ENCODE results near the gene DPEP1.
A peak's percentile ranks its signal among the peaks of the same experiment; 100 is the strongest.

Gene DPEP1

GRCh38 chr16:89598199-89598598, 15.2 kb upstream of the DPEP1 start:
- FAIRE-seq = no peak
- no peak for DNase-seq (ENCODE audit: low spot score)

GRCh38 chr16:89599451-89599858, 14.0 kb upstream of the DPEP1 start:
- peak; percentile 34 for DNase-seq (ENCODE audit: low spot score)
- FAIRE-seq = no peak

DNA sequence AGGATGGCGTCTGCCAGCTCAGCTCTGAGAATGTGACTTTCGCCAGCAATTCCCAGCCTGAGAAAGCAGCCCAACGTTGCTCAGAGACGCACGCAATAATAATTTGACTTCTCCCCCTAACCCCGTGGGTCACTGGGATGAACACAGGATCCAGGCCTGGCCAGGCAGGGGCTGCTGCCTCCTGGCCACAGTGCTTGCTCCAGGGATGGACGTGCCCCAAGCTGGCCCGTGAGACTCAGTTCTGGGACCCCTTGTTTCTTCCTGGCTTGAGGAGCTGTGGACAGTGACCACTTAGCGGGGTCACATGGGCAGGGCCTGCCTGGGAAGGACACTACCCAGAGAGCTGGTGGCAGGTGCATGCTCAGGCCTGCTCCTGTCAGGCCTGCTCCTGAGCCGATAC, 13.5 kb upstream of the DPEP1 start:
- DNase-seq (ENCODE audit: low spot score) (no peak), FAIRE-seq (no peak)

GRCh38 chr16:89600427-89600826, 13.0 kb upstream of the DPEP1 start:
- no peak for DNase-seq (ENCODE audit: low spot score)
- no peak for FAIRE-seq

- no peak for FAIRE-seq
- DNase-seq (ENCODE audit: low spot score) = no peak
Measured at GRCh38 chr16:89600956-89601355, 12.5 kb upstream of the DPEP1 start.

GRCh38 chr16:89601906-89602272, 11.6 kb upstream of the DPEP1 start:
- no peak for DNase-seq (ENCODE audit: low spot score)
- FAIRE-seq = no peak

DNA sequence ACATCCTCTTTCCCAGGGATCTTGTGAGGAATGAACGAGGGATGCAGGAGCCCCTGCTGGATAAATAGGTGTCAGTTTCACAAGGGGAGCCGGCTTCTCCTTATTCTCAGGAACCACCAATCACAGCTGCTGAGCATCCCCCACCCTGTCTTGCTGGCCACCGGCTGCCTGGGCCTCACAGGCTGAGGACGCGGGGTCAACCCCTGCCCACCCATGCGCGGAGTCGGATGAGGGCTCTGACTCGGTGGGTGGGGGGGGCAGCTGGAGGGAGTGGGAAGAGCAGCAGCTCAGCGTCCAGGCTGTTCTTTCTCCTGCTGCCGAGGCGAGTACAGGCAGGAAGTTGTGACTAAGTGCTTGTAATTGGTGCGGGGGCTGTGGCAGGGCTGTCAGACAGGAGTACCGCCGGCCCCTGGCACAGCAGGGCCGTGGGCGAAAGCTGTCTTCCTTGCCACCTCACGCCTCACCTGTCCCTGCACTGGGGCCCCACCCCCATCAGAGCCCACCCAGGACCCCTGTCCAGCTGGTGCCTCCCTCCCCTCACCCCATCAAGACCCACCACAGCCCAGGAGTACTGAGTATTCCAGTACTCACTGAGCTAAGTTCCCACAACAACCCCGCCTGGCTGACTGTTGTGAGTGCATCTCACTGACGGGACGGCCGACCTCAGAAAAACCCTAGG, 11.0 kb upstream of the DPEP1 start:
- DNase-seq (ENCODE audit: low spot score) (peak; percentile 92), FAIRE-seq (peak; percentile 91)

GRCh38 chr16:89602952-89603590, 10.4 kb upstream of the DPEP1 start:
- DNase-seq (ENCODE audit: low spot score) (no peak), FAIRE-seq (no peak)

GRCh38 chr16:89604764-89605163, 8.7 kb upstream of the DPEP1 start:
- DNase-seq (ENCODE audit: low spot score) (no peak), FAIRE-seq (no peak)

DNA sequence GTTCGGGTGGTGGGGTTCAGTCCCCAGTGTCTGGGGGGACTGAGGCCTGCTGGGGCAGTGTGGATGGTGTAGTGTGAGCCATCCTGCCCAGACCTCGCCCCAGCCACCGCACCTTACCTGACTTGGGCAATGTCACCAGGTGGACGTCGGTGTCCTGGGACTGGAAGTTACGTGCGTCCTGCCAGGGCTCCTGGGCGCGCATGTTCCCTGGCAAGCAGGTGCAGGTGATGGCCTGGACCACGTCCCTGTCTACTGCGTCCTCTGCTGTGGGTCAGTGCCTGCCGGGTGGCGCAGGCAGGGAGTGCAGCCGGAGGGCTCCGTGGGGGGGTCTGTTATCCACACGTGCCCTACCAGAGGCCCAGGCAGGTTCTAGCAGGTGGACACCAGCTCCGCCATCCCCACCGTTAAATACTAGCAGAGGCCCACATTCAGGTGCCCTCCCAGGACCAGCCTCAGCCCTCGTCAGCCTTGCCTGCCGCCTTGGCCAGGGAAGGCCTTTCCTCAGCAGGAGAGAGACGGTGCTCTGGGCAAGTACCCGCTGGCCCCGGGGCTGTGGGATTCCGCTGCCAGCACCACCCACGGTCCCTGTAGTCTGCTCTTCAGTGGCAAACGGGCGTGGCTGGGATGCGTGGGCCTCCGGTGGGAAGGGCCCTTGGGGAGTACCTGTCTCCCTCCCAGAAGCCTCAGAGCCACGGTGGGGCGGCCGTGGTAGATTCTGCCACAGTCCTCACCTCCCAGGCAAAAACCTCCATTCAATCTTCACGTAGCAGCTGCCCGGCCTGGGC, 8.1 kb upstream of the DPEP1 start:
- FAIRE-seq (no peak), DNase-seq (ENCODE audit: low spot score) (no peak)

- DNase-seq (ENCODE audit: low spot score) (no peak), FAIRE-seq (no peak)
Measured at GRCh38 chr16:89606006-89606405, 7.4 kb upstream of the DPEP1 start.

DNA sequence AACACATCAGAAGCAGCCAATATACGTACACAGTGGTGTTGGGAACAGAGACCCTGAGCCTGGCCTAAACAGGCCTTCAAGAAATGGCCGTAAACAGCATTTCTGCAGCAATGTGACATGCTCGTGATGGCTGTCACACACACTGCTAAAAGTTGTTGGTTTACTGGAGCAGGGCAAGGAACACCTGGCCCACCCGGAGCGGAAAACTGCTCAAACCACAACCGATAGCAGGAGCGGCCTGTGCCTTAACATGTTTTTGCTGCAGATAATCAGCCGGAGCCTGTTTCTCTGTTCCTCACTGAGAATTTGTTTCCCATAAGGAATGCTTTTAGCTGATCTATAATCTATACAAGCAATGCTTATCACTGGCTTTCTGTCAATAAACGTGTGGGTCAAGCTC, 6.0 kb upstream of the DPEP1 start:
- FAIRE-seq = no peak
- no peak for DNase-seq (ENCODE audit: low spot score)

DNA sequence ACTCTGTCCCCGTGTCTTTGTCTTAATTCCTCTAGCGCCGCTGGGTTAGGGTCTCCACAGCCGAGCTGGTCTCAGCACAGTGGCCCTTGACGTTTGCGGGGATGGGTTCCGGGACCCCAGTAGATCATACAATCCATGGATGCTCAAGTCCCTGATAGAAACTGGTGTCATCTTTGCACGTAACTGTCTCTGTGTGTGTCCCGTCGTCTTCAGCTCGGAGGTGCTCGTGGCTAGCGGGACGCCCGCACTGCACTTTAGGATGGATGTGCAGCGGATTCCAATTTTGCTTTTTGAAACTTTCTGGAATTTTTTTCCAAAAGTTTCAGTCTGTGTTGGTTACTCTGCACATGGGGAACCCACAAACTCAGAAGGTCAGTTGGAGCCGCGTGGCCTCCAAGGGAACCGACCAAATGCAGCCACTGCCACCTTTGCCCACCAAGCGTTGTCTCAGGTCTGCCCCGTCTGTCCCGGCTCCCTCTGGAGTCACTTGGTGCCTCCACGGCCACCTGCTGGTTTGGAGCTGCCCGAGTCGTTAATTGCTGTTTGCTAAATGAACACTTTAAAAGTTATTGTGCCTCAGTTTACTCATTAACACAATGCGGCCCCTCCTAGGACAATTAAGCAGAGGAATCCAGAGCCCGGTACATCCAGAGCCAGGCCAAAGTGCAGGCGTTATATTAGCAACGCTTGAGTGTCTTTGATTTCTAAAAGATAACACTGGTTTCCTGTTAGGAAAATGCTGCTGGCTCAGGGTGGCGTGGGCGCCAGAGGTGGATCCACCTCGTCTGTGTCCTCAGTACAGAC, 5.3 kb upstream of the DPEP1 start:
- DNase-seq (ENCODE audit: low spot score) = no peak
- no peak for FAIRE-seq

GRCh38 chr16:89610108-89610453, 3.4 kb upstream of the DPEP1 start:
- DNase-seq (ENCODE audit: low spot score) (no peak), FAIRE-seq (no peak)

GRCh38 chr16:89612415-89613166, 851 bp upstream of the DPEP1 start:
- DNase-seq (ENCODE audit: low spot score) = no peak
- no peak for FAIRE-seq

- FAIRE-seq (no peak), DNase-seq (ENCODE audit: low spot score) (no peak)
Measured at GRCh38 chr16:89613954-89614459, 565 bp downstream of the DPEP1 start.

GRCh38 chr16:89615176-89615575, 1.7 kb downstream of the DPEP1 start:
- no peak for DNase-seq (ENCODE audit: low spot score)
- FAIRE-seq = no peak

DNA sequence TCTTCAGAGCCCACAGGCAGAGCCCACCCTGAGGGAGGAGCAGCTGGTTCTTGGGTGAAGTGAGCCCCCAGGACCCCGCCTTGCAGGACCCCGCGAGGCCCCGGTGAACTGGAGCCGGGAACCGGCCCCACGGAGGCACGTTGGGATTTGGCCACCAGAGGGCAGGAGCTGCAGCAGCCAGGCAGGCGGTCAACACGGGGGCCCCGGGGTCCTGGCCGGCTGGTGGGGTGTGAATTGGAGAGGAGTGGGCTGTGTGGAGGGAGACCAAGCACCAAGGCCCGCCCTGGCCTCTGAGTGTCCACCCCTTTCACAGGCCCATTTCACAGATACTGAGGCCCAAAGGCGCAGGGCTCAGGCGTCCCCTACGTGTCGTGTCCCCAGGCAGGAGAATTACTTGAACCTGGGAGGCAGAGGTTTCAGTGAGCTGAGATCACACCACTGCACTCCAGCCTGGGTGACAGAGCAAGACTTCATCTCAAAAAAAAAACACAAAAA, 2.2 kb downstream of the DPEP1 start:
- no peak for FAIRE-seq
- no peak for DNase-seq (ENCODE audit: low spot score)

DNA sequence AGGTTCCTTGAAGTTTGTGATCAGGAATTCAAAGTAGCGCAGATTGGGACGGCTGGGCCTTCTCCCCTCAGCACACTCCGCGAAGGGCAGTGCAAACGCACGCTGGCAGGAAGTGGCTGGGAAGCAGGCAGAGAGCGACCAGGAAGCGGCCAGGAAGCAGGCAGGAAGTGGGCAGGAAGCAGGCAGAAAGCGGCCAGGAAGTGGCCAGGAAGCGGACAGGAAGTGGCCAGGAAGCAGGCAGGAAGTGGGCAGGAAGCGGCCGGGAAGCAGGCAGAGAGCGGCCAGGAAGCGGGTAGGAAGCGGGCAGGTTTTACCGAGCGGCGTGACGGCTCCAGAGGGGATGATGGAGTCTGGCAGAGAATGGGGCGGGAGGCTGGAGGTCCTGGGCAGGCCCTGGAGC, 3.2 kb downstream of the DPEP1 start:
- no peak for FAIRE-seq

GRCh38 chr16:89617036-89617435, 3.6 kb downstream of the DPEP1 start:
- no peak for FAIRE-seq
- DNase-seq (ENCODE audit: low spot score) = no peak

More for the DNA sequence above, 3.2 kb downstream of the DPEP1 start:
- DNase-seq (ENCODE audit: low spot score) = no peak

Data from RCC 7860 (cell line).